Endothelial cell of umbilical vein (primary cell): ENCODE measurements around the gene SHOC2. TPM values are rescaled to one million over a fixed set of nuclear protein-coding genes. Genes with fewer than 3 reads are reported as not detected.

ENCODE experiments used
- BruUV-seq: library from RNA; stranded (reverse); fragments of 400-500 nt; replicated peaks from 2 replicates; lab custom pipeline; 2021; lab: Mats Ljungman, UMichigan
- CTCF ChIA-PET: fragments of 300-600, 350-600 bp; sonication (Branson Sonifier 250); formaldehyde crosslinking; loops from one replicate; lab custom pipeline; 2021; ENCODE audit warnings: antibody characterized with exemption, inconsistent platforms; lab: Charles Lee
- POLR2A ChIA-PET: fragments of 300-600, 350-600 bp; sonication (Branson Sonifier 250); formaldehyde crosslinking; loops from one replicate; lab custom pipeline; 2021; ENCODE audit warnings: antibody characterized with exemption, inconsistent platforms; lab: Charles Lee
- DNase-seq: peaks from one replicate; pipeline ENCODE4 v3.0.0-alpha.2; 2011; ENCODE audit warnings: low read depth, low spot score
- FAIRE-seq: peaks from 2 replicates; lab custom pipeline; 2011; peaks lifted over from hg19 to GRCh38; lab: Jason Lieb, UNC
- H2AFZ ChIP-seq: 2 replicates; pipeline ENCODE4 v1.6.0; 2012; ENCODE audit warnings: low read depth, low read length, control low read depth, inconsistent platforms
- H3K27ac ChIP-seq: 2 replicates; pipeline ENCODE4 v1.5.1; 2011; ENCODE audit warnings: low read depth, mild to moderate bottlenecking, control low read depth, low read length, moderate library complexity; ENCODE audit not compliant: insufficient read depth
- H3K27me3 ChIP-seq, 2 experiments: 2 replicates each; pipeline versions ENCODE4 v1.6.0 to v1.6.1; 2011; ENCODE audit warnings: low read length in 2 of 2, mixed read lengths in 1 of 2; ENCODE audit not compliant: control insufficient read depth in 2 of 2, insufficient read depth in 2 of 2
- H3K36me3 ChIP-seq, 2 experiments: 2 replicates in 1 of 2; 3 replicates in 1 of 2; pipeline ENCODE4 v1.5.1; 2011; ENCODE audit warnings: low read length in 2 of 2, mild to moderate bottlenecking in 1 of 2, moderate library complexity in 1 of 2; ENCODE audit not compliant: control insufficient read depth in 2 of 2, insufficient read depth in 2 of 2; ENCODE audit errors: extremely low read depth in 1 of 2
- H3K4me1 ChIP-seq: 3 replicates; pipeline ENCODE4 v1.5.1; 2011; ENCODE audit warnings: mild to moderate bottlenecking, low read length; ENCODE audit not compliant: control insufficient read depth, insufficient read depth; ENCODE audit errors: extremely low read depth
- H3K4me2 ChIP-seq: 2 replicates; pipeline ENCODE4 v1.6.1; 2011; ENCODE audit warnings: low read length, control low read depth, mixed read lengths; ENCODE audit not compliant: insufficient read depth
- H3K4me3 ChIP-seq, 3 experiments: fragments of 200-600 bp in 1 of 3; sonication (generic), shearing (Covaris generic) in 1 of 3; replicated peaks in 1 of 3; 2 replicates each; pipeline ENCODE4 v1.5.1; 2011 to 2016; ENCODE audit warnings: control low read depth in 3 of 3, low read length in 3 of 3, mild to moderate bottlenecking in 2 of 3, inconsistent platforms in 1 of 3, low read depth in 1 of 3, moderate library complexity in 1 of 3; ENCODE audit not compliant: insufficient read depth in 1 of 3
- H3K79me2 ChIP-seq: 2 replicates; pipeline ENCODE4 v1.6.0; 2012; ENCODE audit warnings: low read length, inconsistent platforms; ENCODE audit not compliant: control insufficient read depth, insufficient read depth
- H3K9ac ChIP-seq: replicated peaks from 2 replicates; pipeline ENCODE3; 2011; ENCODE audit warnings: low read length, control low read depth; ENCODE audit not compliant: insufficient read depth; ENCODE audit errors: extremely low read depth
- H3K9me1 ChIP-seq: replicated peaks from 3 replicates; pipeline ENCODE4 v1.6.0; 2011; ENCODE audit warnings: mild to moderate bottlenecking, low read length; ENCODE audit not compliant: control insufficient read depth, insufficient read depth; ENCODE audit errors: extremely low read depth
- H3K9me3 ChIP-seq: replicated peaks from 2 replicates; pipeline ENCODE4 v1.5.1; 2012; ENCODE audit warnings: low read length, inconsistent platforms; ENCODE audit not compliant: control insufficient read depth, insufficient read depth
- H4K20me1 ChIP-seq: replicated peaks from 2 replicates; pipeline ENCODE3; 2011; ENCODE audit warnings: mild to moderate bottlenecking, low read length; ENCODE audit not compliant: control insufficient read depth, insufficient read depth; ENCODE audit errors: extremely low read depth
- EZH2 ChIP-seq: IDR thresholded peaks from 2 replicates; pipeline ENCODE4 v1.6.1; 2012; ENCODE audit warnings: borderline replicate concordance, low read depth, mild to moderate bottlenecking, moderate library complexity, low read length, inconsistent platforms; ENCODE audit not compliant: severe bottlenecking
- FOS ChIP-seq: IDR thresholded peaks from 2 replicates; pipeline ENCODE4 v1.6.1; 2011; ENCODE audit warnings: mild to moderate bottlenecking, low read length, moderate library complexity, borderline replicate concordance; ENCODE audit not compliant: insufficient read depth
- GATA2 ChIP-seq: IDR thresholded peaks from 2 replicates; pipeline ENCODE4 v1.7.0; 2011; ENCODE audit warnings: low read depth, mild to moderate bottlenecking, moderate library complexity, mixed read lengths, low read length; ENCODE audit not compliant: insufficient read length, insufficient read depth
- JUN ChIP-seq: IDR thresholded peaks from 2 replicates; pipeline ENCODE4 v1.6.1; 2011; ENCODE audit warnings: borderline replicate concordance, low read depth; ENCODE audit not compliant: insufficient read length, insufficient read depth
- MYC ChIP-seq: IDR thresholded peaks from one replicate; pipeline ENCODE4 v1.6.1; 2011; ENCODE audit warnings: mild to moderate bottlenecking, low read depth, low read length
- POLR2A ChIP-seq: IDR thresholded peaks from 2 replicates; pipeline ENCODE4 v1.6.1; 2012; ENCODE audit warnings: low read depth, mild to moderate bottlenecking, control low read depth, low read length
- POLR2AphosphoS5 ChIP-seq: IDR thresholded peaks from 2 replicates; pipeline ENCODE4 v1.6.1; 2012; ENCODE audit warnings: low read depth, mild to moderate bottlenecking, control low read depth, low read length, moderate library complexity; ENCODE audit not compliant: insufficient read depth
- dilution Hi-C: fragments of 300-500 bp; cut with MboI; formaldehyde crosslinking; loops from one replicate; pipeline ENCODE4 v1.15.0; 2019; ENCODE audit warnings: low sequenced_read_pairs; ENCODE audit not compliant: extremely low pct_ligation_motif_present
- intact Hi-C: fragments of 100-400 bp; cut with micrococcal nuclease; formaldehyde crosslinking; loops from one replicate; pipeline ENCODE4 v1.10.0; 2022
- polyA plus RNA-seq, 4 experiments: library from polyadenylated mRNA; depleted of rRNA in 3 of 4; stranded (reverse) in 3 of 4; unstranded in 1 of 4; fragments of >200 nt; gene quantifications; 2 replicates each; pipeline versions ENCODE4 v1.2.1 to v1.2.3, GENCODE V29; 2011 to 2012; ENCODE audit warnings: missing spikeins in 1 of 4
- total RNA-seq: library from RNA; stranded (reverse); gene quantifications from 2 replicates; pipeline ENCODE4 v1.2.3, GENCODE V29; 2021
- TF ChIP-seq, protein P1 (sequence below): IDR thresholded peaks from 2 replicates; pipeline ENCODE4 v1.6.1; 2011; ENCODE audit not compliant: insufficient read depth, insufficient read length
- TF ChIP-seq, protein P2 (sequence below), 2 donors: IDR thresholded peaks; 1 replicate in 1 of 2; 2 replicates in 1 of 2; pipeline ENCODE4 v1.5.1; 2011; ENCODE audit warnings: low read length in 2 of 2, mild to moderate bottlenecking in 2 of 2, moderate library complexity in 2 of 2, control low read depth in 1 of 2, inconsistent platforms in 1 of 2, low read depth in 1 of 2; ENCODE audit not compliant: insufficient read depth in 1 of 2; ENCODE audit errors: extremely low read depth in 1 of 2

SHOC2 gene
- total and polyA plus RNA-seq, 2 donors (not counting 3 experiments of a cell fraction or from before 2014, with no cell fraction given) = 13.0 to 37.1 TPM

DNA sequence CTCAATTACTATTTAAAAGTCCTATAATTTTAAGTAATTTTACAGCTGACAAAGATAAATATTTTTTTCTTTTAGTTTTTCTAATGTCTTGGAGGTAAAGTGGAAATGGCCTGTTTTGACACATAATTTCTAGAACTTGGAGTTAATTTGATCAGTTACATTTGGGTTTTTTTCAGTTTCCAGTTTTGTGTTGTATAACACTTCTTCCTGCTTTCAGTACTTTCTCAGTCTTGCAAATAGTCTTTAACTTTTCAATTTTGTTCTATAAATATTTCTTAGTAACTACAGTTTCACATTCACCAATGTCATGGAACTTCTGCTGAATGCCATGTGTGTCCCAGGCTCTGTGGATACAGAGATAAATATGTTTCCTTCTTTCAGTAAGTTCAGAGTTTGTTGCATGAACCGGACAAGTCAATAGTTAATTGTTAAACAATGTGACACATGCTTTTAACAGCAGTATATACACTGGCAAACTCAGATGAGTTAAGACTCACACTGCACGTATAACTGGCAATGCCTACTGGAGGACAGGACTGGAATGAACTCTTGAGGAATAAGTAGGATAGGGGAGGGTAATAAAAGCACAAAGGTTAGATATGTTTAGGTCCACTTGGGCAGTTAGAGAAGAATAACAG, 4.6 kb downstream of the SHOC2 start:
- Histone ChIP-seq H3K4me2 (no peak overlapping the region), H3K9ac (no peak overlapping the region), H3K9me1 (no peaks in the 10 kb centered on the region), H3K79me2 (peaks cover 68% of the 10 kb centered on the region), H4K20me1 (peaks cover 12% of the 10 kb centered on the region), H3K27ac (no peak overlapping the region), H3K4me3 (no peak overlapping the region), H3K27me3 (no peaks in the 10 kb centered on the region), H2AFZ (no peak overlapping the region), H3K36me3 (no peaks in the 10 kb centered on the region), H3K4me1 (peaks cover 14% of the 10 kb centered on the region), H3K9me3 (no peaks in the 10 kb centered on the region)
- BruUV-seq = no TSS peak
- no peak for FAIRE-seq
- no peak for DNase-seq
- POLR2A ChIA-PET = no interaction called here
- TF ChIP-seq, protein P1, sequence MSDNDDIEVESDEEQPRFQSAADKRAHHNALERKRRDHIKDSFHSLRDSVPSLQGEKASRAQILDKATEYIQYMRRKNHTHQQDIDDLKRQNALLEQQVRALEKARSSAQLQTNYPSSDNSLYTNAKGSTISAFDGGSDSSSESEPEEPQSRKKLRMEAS = no peak
- TF ChIP-seq, protein P2, sequence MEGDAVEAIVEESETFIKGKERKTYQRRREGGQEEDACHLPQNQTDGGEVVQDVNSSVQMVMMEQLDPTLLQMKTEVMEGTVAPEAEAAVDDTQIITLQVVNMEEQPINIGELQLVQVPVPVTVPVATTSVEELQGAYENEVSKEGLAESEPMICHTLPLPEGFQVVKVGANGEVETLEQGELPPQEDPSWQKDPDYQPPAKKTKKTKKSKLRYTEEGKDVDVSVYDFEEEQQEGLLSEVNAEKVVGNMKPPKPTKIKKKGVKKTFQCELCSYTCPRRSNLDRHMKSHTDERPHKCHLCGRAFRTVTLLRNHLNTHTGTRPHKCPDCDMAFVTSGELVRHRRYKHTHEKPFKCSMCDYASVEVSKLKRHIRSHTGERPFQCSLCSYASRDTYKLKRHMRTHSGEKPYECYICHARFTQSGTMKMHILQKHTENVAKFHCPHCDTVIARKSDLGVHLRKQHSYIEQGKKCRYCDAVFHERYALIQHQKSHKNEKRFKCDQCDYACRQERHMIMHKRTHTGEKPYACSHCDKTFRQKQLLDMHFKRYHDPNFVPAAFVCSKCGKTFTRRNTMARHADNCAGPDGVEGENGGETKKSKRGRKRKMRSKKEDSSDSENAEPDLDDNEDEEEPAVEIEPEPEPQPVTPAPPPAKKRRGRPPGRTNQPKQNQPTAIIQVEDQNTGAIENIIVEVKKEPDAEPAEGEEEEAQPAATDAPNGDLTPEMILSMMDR (IDR thresholded peaks at IDR 0.05; ENCODE audit: extremely low read depth in 1 of 2, insufficient read depth in 1 of 2, low read depth in 1 of 2, low read length in 2 of 2) = no peak
- no peak for TF ChIP-seq FOS
- no peak for TF ChIP-seq GATA2
- no peak for TF ChIP-seq POLR2A
- no peak for TF ChIP-seq JUN
- TF ChIP-seq MYC = no peak
- TF ChIP-seq POLR2AphosphoS5 = no peak
- TF ChIP-seq EZH2 = no peak
- CTCF ChIA-PET = interaction anchor here (1.1 kb wide), 1 partner anchor 13 kb away, joined by 3 read pairs; no protein-coding TSS in a partner anchor
- dilution Hi-C loops (no loop called here), intact Hi-C loops (no loop called here)
